ENCODE results near the gene EIF4G3.

EIF4G3 gene

DNA sequence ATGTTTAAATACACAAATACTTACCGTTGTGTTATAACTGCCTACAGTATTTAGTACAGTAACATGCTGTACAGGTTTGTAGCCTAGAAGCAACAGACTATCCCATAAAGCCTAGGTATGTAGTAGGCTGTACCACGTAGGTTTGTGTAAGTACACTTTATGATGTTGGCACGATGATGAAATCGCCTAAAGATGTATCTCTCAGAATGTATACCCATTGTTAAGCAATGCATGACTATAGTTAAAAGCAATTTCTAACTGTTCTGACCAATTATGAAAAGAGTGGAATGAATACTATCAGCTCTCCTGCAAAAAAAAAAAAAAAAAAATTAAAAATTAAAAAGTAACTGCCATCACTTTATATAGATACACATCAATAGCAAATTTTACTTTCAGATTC is 401.0 kb downstream of the EIF4G3 start:
- TF ChIP-seq CEBPB (IDR thresholded peaks at IDR 0.05) (no peak), RAD21 (IDR thresholded peaks at IDR 0.05; ENCODE audit: low read depth) (no peak), MAX (IDR thresholded peaks at IDR 0.05) (no peak), TAF1 (IDR thresholded peaks at IDR 0.05; ENCODE audit: low read depth) (no peak), CREB1 (IDR thresholded peaks at IDR 0.05; ENCODE audit: low read depth) (no peak), EGR1 (IDR thresholded peaks at IDR 0.05) (no peak), ZBTB7A (IDR thresholded peaks at IDR 0.05; ENCODE audit: low read depth) (no peak), TCF12 (IDR thresholded peaks at IDR 0.05; ENCODE audit: low read depth) (no peak), YY1 (IDR thresholded peaks at IDR 0.05; ENCODE audit: low read depth) (no peak), FOXM1 (IDR thresholded peaks at IDR 0.05; ENCODE audit: borderline replicate concordance, low read depth) (no peak), TEAD4 (IDR thresholded peaks at IDR 0.05) (no peak), EP300 (IDR thresholded peaks at IDR 0.05; ENCODE audit: borderline replicate concordance) (no peak), NFIC (IDR thresholded peaks at IDR 0.05) (no peak)
- TF ChIP-seq, protein P1, sequence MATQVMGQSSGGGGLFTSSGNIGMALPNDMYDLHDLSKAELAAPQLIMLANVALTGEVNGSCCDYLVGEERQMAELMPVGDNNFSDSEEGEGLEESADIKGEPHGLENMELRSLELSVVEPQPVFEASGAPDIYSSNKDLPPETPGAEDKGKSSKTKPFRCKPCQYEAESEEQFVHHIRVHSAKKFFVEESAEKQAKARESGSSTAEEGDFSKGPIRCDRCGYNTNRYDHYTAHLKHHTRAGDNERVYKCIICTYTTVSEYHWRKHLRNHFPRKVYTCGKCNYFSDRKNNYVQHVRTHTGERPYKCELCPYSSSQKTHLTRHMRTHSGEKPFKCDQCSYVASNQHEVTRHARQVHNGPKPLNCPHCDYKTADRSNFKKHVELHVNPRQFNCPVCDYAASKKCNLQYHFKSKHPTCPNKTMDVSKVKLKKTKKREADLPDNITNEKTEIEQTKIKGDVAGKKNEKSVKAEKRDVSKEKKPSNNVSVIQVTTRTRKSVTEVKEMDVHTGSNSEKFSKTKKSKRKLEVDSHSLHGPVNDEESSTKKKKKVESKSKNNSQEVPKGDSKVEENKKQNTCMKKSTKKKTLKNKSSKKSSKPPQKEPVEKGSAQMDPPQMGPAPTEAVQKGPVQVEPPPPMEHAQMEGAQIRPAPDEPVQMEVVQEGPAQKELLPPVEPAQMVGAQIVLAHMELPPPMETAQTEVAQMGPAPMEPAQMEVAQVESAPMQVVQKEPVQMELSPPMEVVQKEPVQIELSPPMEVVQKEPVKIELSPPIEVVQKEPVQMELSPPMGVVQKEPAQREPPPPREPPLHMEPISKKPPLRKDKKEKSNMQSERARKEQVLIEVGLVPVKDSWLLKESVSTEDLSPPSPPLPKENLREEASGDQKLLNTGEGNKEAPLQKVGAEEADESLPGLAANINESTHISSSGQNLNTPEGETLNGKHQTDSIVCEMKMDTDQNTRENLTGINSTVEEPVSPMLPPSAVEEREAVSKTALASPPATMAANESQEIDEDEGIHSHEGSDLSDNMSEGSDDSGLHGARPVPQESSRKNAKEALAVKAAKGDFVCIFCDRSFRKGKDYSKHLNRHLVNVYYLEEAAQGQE (IDR thresholded peaks at IDR 0.05; ENCODE audit: low read depth) = no peak
- TF ChIP-seq, protein P2, sequence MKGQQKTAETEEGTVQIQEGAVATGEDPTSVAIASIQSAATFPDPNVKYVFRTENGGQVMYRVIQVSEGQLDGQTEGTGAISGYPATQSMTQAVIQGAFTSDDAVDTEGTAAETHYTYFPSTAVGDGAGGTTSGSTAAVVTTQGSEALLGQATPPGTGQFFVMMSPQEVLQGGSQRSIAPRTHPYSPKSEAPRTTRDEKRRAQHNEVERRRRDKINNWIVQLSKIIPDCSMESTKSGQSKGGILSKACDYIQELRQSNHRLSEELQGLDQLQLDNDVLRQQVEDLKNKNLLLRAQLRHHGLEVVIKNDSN (IDR thresholded peaks at IDR 0.05) = no peak

- no peak for TF ChIP-seq EP300 (IDR thresholded peaks at IDR 0.05; ENCODE audit: borderline replicate concordance)
- no peak for TF ChIP-seq CREB1 (IDR thresholded peaks at IDR 0.05; ENCODE audit: low read depth)
- no peak for TF ChIP-seq RAD21 (IDR thresholded peaks at IDR 0.05; ENCODE audit: low read depth)
- no peak for TF ChIP-seq MAX (IDR thresholded peaks at IDR 0.05)
- no peak for TF ChIP-seq EGR1 (IDR thresholded peaks at IDR 0.05)
- TF ChIP-seq TCF12 (IDR thresholded peaks at IDR 0.05; ENCODE audit: low read depth) = no peak
- no peak for TF ChIP-seq NFIC (IDR thresholded peaks at IDR 0.05)
- TF ChIP-seq ZBTB7A (IDR thresholded peaks at IDR 0.05; ENCODE audit: low read depth) = no peak
- TF ChIP-seq, protein P2 (IDR thresholded peaks at IDR 0.05) = no peak
- TF ChIP-seq, protein P1 (IDR thresholded peaks at IDR 0.05; ENCODE audit: low read depth) = no peak
- TF ChIP-seq FOXM1 (IDR thresholded peaks at IDR 0.05; ENCODE audit: borderline replicate concordance, low read depth) = no peak
Observed at GRCh38 chr1:20771780-20772179, 404.9 kb downstream of the EIF4G3 start.

DNA sequence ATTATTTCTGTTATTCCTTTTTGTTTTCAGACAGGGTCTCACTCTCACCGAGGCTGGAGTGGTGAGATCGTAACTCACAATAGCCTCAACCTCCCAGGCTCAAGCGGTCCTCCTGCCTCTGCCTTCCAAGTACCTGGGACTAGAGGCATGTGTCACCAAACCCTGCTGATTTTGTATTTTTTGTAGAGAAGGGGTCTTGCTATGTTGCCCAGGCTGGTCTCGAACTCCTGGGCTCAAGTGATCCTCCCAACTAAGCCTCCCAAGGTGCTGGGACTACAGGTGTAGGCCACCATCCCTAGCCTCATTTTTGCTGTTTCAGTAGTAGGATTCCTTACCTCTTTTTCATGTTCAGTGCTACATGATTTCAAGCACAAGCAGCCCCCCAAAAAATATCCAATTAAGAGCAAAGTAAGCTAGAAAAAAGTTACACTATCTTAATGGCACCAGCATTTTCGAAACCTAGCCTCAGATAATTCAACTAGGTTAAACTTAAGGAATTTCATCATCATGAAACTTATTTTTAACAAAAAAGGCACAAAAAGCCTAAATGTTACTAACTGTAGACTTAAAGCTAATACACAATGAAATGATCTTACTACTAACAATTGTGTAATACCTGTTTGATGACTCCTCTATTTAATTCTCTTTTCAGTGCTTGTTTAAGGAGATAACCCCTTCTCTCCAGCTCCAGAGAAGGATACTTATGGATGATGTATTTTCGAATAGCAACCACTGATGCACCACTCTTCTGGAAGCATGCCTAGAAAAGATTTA is 406.2 kb downstream of the EIF4G3 start:
- no peak for TF ChIP-seq EP300 (IDR thresholded peaks at IDR 0.05; ENCODE audit: borderline replicate concordance)
- no peak for TF ChIP-seq EGR1 (IDR thresholded peaks at IDR 0.05)
- TF ChIP-seq MAX (IDR thresholded peaks at IDR 0.05) = no peak
- no peak for TF ChIP-seq RAD21 (IDR thresholded peaks at IDR 0.05; ENCODE audit: low read depth)
- no peak for TF ChIP-seq TEAD4 (IDR thresholded peaks at IDR 0.05)
- TF ChIP-seq FOXM1 (IDR thresholded peaks at IDR 0.05; ENCODE audit: borderline replicate concordance, low read depth) = no peak

DNA sequence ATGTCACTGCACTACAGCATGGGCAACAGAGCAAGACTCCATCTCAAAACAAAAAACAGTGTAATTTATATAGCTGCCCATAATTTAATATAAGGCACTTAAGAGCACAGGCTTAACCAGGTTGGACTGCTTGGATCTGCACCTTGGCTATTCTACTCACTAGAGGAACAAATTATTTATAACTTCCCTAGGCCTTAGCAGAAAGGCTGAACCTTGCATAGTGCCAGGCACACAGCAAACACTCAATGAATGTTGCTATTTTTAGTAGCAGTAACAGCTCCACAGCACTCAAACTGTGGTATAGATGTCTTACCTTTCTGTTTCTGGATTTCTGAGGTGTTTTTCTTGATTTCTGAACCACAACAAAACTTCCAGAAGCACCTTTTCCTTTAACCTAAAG is 409.4 kb downstream of the EIF4G3 start:
- no peak for TF ChIP-seq TAF1 (IDR thresholded peaks at IDR 0.05; ENCODE audit: low read depth)
- TF ChIP-seq CEBPB (IDR thresholded peaks at IDR 0.05) = no peak
- TF ChIP-seq YY1 (IDR thresholded peaks at IDR 0.05; ENCODE audit: low read depth) = no peak
- no peak for TF ChIP-seq TCF12 (IDR thresholded peaks at IDR 0.05; ENCODE audit: low read depth)
- TF ChIP-seq MAX (IDR thresholded peaks at IDR 0.05) = no peak
- TF ChIP-seq FOXM1 (IDR thresholded peaks at IDR 0.05; ENCODE audit: borderline replicate concordance, low read depth) = no peak
- TF ChIP-seq CREB1 (IDR thresholded peaks at IDR 0.05; ENCODE audit: low read depth) = no peak
- no peak for TF ChIP-seq EP300 (IDR thresholded peaks at IDR 0.05; ENCODE audit: borderline replicate concordance)
- TF ChIP-seq NFIC (IDR thresholded peaks at IDR 0.05) = no peak
- TF ChIP-seq EGR1 (IDR thresholded peaks at IDR 0.05) = no peak

DNA sequence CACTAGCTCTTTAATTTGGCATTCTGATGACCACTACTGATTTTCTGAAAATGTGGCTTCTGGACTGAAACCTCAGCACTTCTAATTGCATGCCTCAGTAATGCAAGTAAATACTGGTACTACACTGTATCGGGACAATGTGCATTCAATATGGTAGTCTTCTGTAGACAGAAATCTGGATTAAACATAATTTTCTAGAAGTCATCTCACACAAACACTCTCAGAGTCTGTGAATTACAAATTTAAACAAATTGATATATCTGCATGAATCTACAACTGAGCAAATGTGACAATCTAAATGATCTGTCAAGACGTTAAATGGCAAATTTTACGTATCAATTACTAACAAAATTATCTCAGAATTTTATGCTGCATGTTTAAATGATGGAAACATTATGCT is 413.3 kb downstream of the EIF4G3 start:
- TF ChIP-seq YY1 (IDR thresholded peaks at IDR 0.05; ENCODE audit: low read depth) = no peak
- no peak for TF ChIP-seq TEAD4 (IDR thresholded peaks at IDR 0.05)
- TF ChIP-seq MAX (IDR thresholded peaks at IDR 0.05) = no peak
- no peak for TF ChIP-seq NFIC (IDR thresholded peaks at IDR 0.05)
- no peak for TF ChIP-seq EGR1 (IDR thresholded peaks at IDR 0.05)
- no peak for TF ChIP-seq RAD21 (IDR thresholded peaks at IDR 0.05; ENCODE audit: low read depth)
- TF ChIP-seq EP300 (IDR thresholded peaks at IDR 0.05; ENCODE audit: borderline replicate concordance) = no peak
- no peak for TF ChIP-seq FOXM1 (IDR thresholded peaks at IDR 0.05; ENCODE audit: borderline replicate concordance, low read depth)
- TF ChIP-seq TCF12 (IDR thresholded peaks at IDR 0.05; ENCODE audit: low read depth) = no peak
- TF ChIP-seq ZBTB7A (IDR thresholded peaks at IDR 0.05; ENCODE audit: low read depth) = no peak
- TF ChIP-seq TAF1 (IDR thresholded peaks at IDR 0.05; ENCODE audit: low read depth) = no peak
- TF ChIP-seq CREB1 (IDR thresholded peaks at IDR 0.05; ENCODE audit: low read depth) = no peak
- TF ChIP-seq CEBPB (IDR thresholded peaks at IDR 0.05) = no peak
- TF ChIP-seq, protein P2 (IDR thresholded peaks at IDR 0.05) = no peak
- TF ChIP-seq, protein P1 (IDR thresholded peaks at IDR 0.05; ENCODE audit: low read depth) = no peak
